ENCODE measurements around the gene DDO.

DNA sequence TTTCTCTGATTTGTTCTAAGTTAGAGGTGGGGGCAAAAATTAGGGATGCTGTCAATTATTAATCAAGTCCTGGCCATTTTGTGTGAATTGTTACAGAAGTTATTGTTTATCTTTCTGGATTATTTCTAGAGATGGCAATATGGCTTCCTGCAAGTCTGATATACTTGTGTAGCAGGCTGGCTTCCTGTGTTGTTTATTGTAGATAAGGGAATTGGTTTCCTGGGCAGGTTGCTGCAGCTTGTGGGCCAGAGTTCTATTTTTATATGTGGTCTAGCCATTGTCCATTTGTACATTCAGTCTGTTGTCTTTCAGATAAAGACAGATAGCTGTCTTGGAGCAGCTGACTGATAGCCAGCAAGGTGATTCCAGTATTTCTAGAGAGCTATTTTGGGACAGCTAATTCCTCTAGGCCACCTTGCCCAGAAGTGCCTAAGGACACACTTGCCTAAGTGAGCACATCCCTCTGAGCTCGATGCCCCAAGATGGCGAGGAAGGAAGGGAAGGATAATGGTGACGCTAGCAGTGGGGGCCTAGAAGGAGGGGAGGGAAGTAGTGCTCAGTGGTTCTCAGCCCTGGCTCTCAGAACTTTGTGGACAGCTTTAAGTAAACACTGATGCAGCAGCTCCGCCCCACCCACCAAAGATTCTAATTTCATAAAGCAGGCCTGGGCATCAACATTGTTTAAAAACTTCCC is 25.5 kb downstream of the DDO start:
- TF ChIP-seq, protein P1, sequence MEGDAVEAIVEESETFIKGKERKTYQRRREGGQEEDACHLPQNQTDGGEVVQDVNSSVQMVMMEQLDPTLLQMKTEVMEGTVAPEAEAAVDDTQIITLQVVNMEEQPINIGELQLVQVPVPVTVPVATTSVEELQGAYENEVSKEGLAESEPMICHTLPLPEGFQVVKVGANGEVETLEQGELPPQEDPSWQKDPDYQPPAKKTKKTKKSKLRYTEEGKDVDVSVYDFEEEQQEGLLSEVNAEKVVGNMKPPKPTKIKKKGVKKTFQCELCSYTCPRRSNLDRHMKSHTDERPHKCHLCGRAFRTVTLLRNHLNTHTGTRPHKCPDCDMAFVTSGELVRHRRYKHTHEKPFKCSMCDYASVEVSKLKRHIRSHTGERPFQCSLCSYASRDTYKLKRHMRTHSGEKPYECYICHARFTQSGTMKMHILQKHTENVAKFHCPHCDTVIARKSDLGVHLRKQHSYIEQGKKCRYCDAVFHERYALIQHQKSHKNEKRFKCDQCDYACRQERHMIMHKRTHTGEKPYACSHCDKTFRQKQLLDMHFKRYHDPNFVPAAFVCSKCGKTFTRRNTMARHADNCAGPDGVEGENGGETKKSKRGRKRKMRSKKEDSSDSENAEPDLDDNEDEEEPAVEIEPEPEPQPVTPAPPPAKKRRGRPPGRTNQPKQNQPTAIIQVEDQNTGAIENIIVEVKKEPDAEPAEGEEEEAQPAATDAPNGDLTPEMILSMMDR (IDR thresholded peaks at IDR 0.05) = no peak
- TF ChIP-seq POLR2A (IDR thresholded peaks at IDR 0.05) = no peak
- peak in 1 of 4 donors; percentile 21 for TF ChIP-seq EP300 (IDR thresholded peaks at IDR 0.05)
- TF ChIP-seq POLR2AphosphoS5 (IDR thresholded peaks at IDR 0.05) = no peak

All from upper lobe of left lung (tissue), 4 donors.